K562 (cell line): ENCODE measurements around the gene NOL4L. TPM values are rescaled to one million over a fixed set of nuclear protein-coding genes. Genes with fewer than 3 reads are reported as not detected.

Experiments used
- CBFA2T2 ChIP-seq: fragments of 450-650 bp; conservative IDR thresholded peaks from 2 replicates; pipeline ENCODE4 v1.6.1; 2017; ENCODE audit warnings: mild to moderate bottlenecking
- CHAMP1 ChIP-seq: fragments of 450-650 bp; IDR thresholded peaks from 2 replicates; pipeline ENCODE4 v1.6.1; 2016; ENCODE audit warnings: mild to moderate bottlenecking
- CTCF ChIP-seq, 3 experiments: IDR thresholded peaks in 2 of 3; conservative IDR thresholded peaks in 1 of 3; 2 replicates each; pipeline ENCODE4 v1.5.1; 2011 to 2012; ENCODE audit warnings: low read length in 3 of 3, mild to moderate bottlenecking in 3 of 3, control low read depth in 2 of 3, improper control_type of control experiment in 1 of 3, inconsistent platforms in 1 of 3, low read depth in 1 of 3, mixed read lengths in 1 of 3, moderate library complexity in 1 of 3; ENCODE audit not compliant: insufficient read depth in 2 of 3
- ESRRB ChIP-seq: fragments of 250-450 bp; sonication (Bioruptor Pico); IDR thresholded peaks from 2 replicates; pipeline ENCODE4 v1.5.0; 2020; ENCODE audit warnings: mild to moderate bottlenecking, moderate library complexity, borderline replicate concordance
- FOXM1 ChIP-seq, 2 experiments: fragments of 450-650 bp in 1 of 2; sonication (generic) in 1 of 2; formaldehyde crosslinking in 1 of 2; IDR thresholded peaks; 2 replicates each; pipeline versions ENCODE4 v1.6.1 to v1.9.0; 2017 to 2022; ENCODE audit warnings: low read depth in 2 of 2, mild to moderate bottlenecking in 2 of 2, missing genetic modification reagents in 1 of 2, moderate library complexity in 1 of 2
- JUN ChIP-seq, 2 experiments: sonication (generic) in 1 of 2; formaldehyde crosslinking in 1 of 2; IDR thresholded peaks; 2 replicates each; pipeline versions ENCODE4 v1.6.1 to v1.8.0; 2012 to 2022; ENCODE audit warnings: borderline replicate concordance in 2 of 2, mild to moderate bottlenecking in 2 of 2, improper control_type of control experiment in 1 of 2, low read depth in 1 of 2, low read length in 1 of 2, missing genetic modification reagents in 1 of 2
- JUNB ChIP-seq: fragments of 450-650 bp; formaldehyde crosslinking; conservative IDR thresholded peaks from 2 replicates; pipeline ENCODE4 v1.4.0; 2020; ENCODE audit warnings: mild to moderate bottlenecking
- NBN ChIP-seq: fragments of 450-650 bp; IDR thresholded peaks from 2 replicates; pipeline ENCODE4 v1.6.1; 2016; ENCODE audit warnings: low read depth, mild to moderate bottlenecking
- PHF20 ChIP-seq: fragments of 450-650 bp; IDR thresholded peaks from 2 replicates; pipeline ENCODE4 v1.6.1; 2018; ENCODE audit not compliant: partially characterized antibody
- POLR2G ChIP-seq: fragments of 200-400 bp; formaldehyde crosslinking; IDR thresholded peaks from 2 replicates; pipeline ENCODE4 v1.6.1; 2017; ENCODE audit warnings: low read depth, mild to moderate bottlenecking, antibody characterized with exemption, low read length, moderate library complexity
- PTTG1 ChIP-seq: fragments of 450-650 bp; IDR thresholded peaks from 2 replicates; pipeline ENCODE4 v1.6.1; 2016; ENCODE audit warnings: low read depth, mild to moderate bottlenecking, missing genetic modification characterization, missing compliant biosample characterization
- U2AF1 ChIP-seq: fragments of 200-400 bp; formaldehyde crosslinking; optimal IDR thresholded peaks from 2 replicates; pipeline ENCODE3; 2017; ENCODE audit warnings: mild to moderate bottlenecking, low read depth, low read length, moderate library complexity
- polyA plus RNA-seq, 8 experiments: library from polyadenylated mRNA; depleted of rRNA in 4 of 8; stranded (reverse) in 5 of 8; unstranded in 3 of 8; fragments of >200 nt; fragmentation: Nextera tagmentation in 2 of 8; fragmentation: Illumina TruSeq in 1 of 8; extraction: Ambion mirVana in 2 of 8; extraction: Trizol in 1 of 8; gene quantifications; 2 replicates each; pipeline versions ENCODE4 v1.2.1 to v1.2.3, GENCODE V29; 2011 to 2014; ENCODE audit warnings: inconsistent platforms in 1 of 8, missing spikeins in 1 of 8
- total RNA-seq, 7 experiments: library from RNA; depleted of rRNA in 6 of 7; stranded (reverse); fragments of >200 nt in 6 of 7; fragmentation: Illumina TruSeq in 2 of 7; extraction: Trizol in 2 of 7; gene quantifications; 2 replicates each; pipeline versions ENCODE4 v1.2.1 to v1.2.3, GENCODE V29; 2011 to 2021; ENCODE audit warnings: low replicate concordance in 1 of 7
- TF ChIP-seq, protein P1 (sequence below): fragments of 450-650 bp; IDR thresholded peaks from 2 replicates; pipeline ENCODE4 v1.6.1; 2018; ENCODE audit not compliant: partially characterized antibody
- TF ChIP-seq, protein P2 (sequence below), 2 experiments: IDR thresholded peaks; 2 replicates each; pipeline ENCODE4 v1.6.1; 2012; ENCODE audit warnings: improper control_type of control experiment in 2 of 2, low read depth in 2 of 2, low read length in 2 of 2, borderline replicate concordance in 1 of 2

Gene NOL4L
- total and polyA plus RNA-seq, 9 of the 15 experiments (the other 6 are each of a cell fraction or from before 2014, with no cell fraction given): 5.1 to 36.2 (median 13.6) TPM

- TF ChIP-seq CTCF (IDR thresholded peaks at IDR 0.05 in 2 of 3, conservative IDR thresholded peaks at IDR 0.05 in 1 of 3; ENCODE audit: insufficient read depth in 2 of 3, low read depth in 1 of 3, low read length in 3 of 3): 0 out of 6 replicates have a peak, but pooled peaks of 1 of the 3 experiments have one; percentile 8
- TF ChIP-seq PHF20: no peak
- TF ChIP-seq, protein P1, sequence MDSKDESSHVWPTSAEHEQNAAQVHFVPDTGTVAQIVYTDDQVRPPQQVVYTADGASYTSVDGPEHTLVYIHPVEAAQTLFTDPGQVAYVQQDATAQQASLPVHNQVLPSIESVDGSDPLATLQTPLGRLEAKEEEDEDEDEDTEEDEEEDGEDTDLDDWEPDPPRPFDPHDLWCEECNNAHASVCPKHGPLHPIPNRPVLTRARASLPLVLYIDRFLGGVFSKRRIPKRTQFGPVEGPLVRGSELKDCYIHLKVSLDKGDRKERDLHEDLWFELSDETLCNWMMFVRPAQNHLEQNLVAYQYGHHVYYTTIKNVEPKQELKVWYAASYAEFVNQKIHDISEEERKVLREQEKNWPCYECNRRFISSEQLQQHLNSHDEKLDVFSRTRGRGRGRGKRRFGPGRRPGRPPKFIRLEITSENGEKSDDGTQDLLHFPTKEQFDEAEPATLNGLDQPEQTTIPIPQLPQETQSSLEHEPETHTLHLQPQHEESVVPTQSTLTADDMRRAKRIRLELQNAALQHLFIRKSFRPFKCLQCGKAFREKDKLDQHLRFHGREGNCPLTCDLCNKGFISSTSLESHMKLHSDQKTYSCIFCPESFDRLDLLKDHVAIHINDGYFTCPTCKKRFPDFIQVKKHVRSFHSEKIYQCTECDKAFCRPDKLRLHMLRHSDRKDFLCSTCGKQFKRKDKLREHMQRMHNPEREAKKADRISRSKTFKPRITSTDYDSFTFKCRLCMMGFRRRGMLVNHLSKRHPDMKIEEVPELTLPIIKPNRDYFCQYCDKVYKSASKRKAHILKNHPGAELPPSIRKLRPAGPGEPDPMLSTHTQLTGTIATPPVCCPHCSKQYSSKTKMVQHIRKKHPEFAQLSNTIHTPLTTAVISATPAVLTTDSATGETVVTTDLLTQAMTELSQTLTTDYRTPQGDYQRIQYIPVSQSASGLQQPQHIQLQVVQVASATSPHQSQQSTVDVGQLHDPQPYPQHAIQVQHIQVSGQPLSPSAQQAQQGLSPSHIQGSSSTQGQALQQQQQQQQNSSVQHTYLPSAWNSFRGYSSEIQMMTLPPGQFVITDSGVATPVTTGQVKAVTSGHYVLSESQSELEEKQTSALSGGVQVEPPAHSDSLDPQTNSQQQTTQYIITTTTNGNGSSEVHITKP: peak; percentile 70
- 0 out of 2 replicates have a peak, but pooled peaks have one; percentile 18 for TF ChIP-seq CBFA2T2
- 0 out of 2 replicates have a peak, but pooled peaks have one; percentile 28 for TF ChIP-seq NBN
- no peak for TF ChIP-seq PTTG1
- TF ChIP-seq POLR2G: peak; percentile 76
- 0 out of 2 replicates have a peak, but pooled peaks have one; percentile 8 for TF ChIP-seq JUNB (CRISPR knock-in tag)
- TF ChIP-seq CHAMP1: no peak
- no peak for TF ChIP-seq U2AF1
- TF ChIP-seq FOXM1 (IDR thresholded peaks at IDR 0.05; ENCODE audit: low read depth): peak; percentile 76; the same call in 1 of the 2 replicates
- no peak for TF ChIP-seq FOXM1 (CRISPR knock-in tag; IDR thresholded peaks at IDR 0.05; ENCODE audit: low read depth)
- TF ChIP-seq ESRRB: no peak
- TF ChIP-seq, protein P2, sequence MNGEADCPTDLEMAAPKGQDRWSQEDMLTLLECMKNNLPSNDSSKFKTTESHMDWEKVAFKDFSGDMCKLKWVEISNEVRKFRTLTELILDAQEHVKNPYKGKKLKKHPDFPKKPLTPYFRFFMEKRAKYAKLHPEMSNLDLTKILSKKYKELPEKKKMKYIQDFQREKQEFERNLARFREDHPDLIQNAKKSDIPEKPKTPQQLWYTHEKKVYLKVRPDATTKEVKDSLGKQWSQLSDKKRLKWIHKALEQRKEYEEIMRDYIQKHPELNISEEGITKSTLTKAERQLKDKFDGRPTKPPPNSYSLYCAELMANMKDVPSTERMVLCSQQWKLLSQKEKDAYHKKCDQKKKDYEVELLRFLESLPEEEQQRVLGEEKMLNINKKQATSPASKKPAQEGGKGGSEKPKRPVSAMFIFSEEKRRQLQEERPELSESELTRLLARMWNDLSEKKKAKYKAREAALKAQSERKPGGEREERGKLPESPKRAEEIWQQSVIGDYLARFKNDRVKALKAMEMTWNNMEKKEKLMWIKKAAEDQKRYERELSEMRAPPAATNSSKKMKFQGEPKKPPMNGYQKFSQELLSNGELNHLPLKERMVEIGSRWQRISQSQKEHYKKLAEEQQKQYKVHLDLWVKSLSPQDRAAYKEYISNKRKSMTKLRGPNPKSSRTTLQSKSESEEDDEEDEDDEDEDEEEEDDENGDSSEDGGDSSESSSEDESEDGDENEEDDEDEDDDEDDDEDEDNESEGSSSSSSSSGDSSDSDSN (IDR thresholded peaks at IDR 0.05; ENCODE audit: borderline replicate concordance in 1 of 2, low read depth in 2 of 2, low read length in 2 of 2): peak; percentile 91 to 95
- no peak for TF ChIP-seq JUN (IDR thresholded peaks at IDR 0.05; ENCODE audit: borderline replicate concordance, low read depth, low read length)
- TF ChIP-seq JUN (CRISPR knock-in tag; IDR thresholded peaks at IDR 0.05; ENCODE audit: borderline replicate concordance): 0 out of 2 replicates have a peak, but pooled peaks have one; percentile 37
Observed at GRCh38 chr20:32474967-32475811, 109.9 kb downstream of the NOL4L start (continued).
